Thymus (tissue), 11 donors: ENCODE results near the gene UBE4A. TPM values are rescaled to one million over a fixed set of nuclear protein-coding genes. Genes with fewer than 3 reads are reported as not detected.

Experiments used
- DNase-seq, 9 donors: peaks; one replicate each; pipeline ENCODE4 v3.0.0-alpha.2; 2013; ENCODE audit warnings: low spot score in 9 of 9, low read depth in 6 of 9, missing footprints in 1 of 9
- H3K27ac ChIP-seq, 2 donors: one replicate each; pipeline ENCODE4 v1.5.1; 2013; ENCODE audit warnings: control low read depth in 1 of 2, low read depth in 1 of 2, low read length in 1 of 2, mild to moderate bottlenecking in 1 of 2, moderate library complexity in 1 of 2
- H3K27me3 ChIP-seq, 2 donors: one replicate each; pipeline ENCODE4 v1.5.1; 2013; ENCODE audit warnings: low read length in 1 of 2; ENCODE audit not compliant: control insufficient read depth in 2 of 2, insufficient read depth in 1 of 2
- H3K36me3 ChIP-seq, 2 donors: one replicate each; pipeline ENCODE4 v1.5.1; 2013; ENCODE audit warnings: low read length in 1 of 2, mild to moderate bottlenecking in 1 of 2, moderate library complexity in 1 of 2; ENCODE audit not compliant: control insufficient read depth in 2 of 2, insufficient read depth in 2 of 2
- H3K4me1 ChIP-seq, 2 donors: one replicate each; pipeline ENCODE4 v1.5.1; 2013; ENCODE audit warnings: low read length in 2 of 2; ENCODE audit not compliant: control insufficient read depth in 2 of 2, insufficient read depth in 2 of 2
- H3K4me3 ChIP-seq, 2 donors: one replicate each; pipeline ENCODE4 v1.5.1; 2013; ENCODE audit warnings: low read length in 2 of 2, control low read depth in 1 of 2, mild to moderate bottlenecking in 1 of 2
- H3K9me3 ChIP-seq, 2 donors: one replicate each; pipeline ENCODE4 v1.5.1; 2013; ENCODE audit warnings: low read length in 1 of 2, mild to moderate bottlenecking in 1 of 2; ENCODE audit not compliant: control insufficient read depth in 2 of 2, insufficient read depth in 1 of 2
- WGBS: extraction: QIAGEN DNeasy Blood & Tissue Kit; methylation state at CpG from one replicate; pipeline ENCODE4 v1.1.7; 2013; 5-methylcytosine and 5-hydroxymethylcytosine counted together
- polyA plus RNA-seq: library from polyadenylated mRNA; stranded (reverse); fragments of 200-250 nt; gene quantifications from one replicate; pipeline ENCODE4 v1.2.3, GENCODE V29; 2013
- total RNA-seq: library from RNA; stranded (reverse); fragments of 120-200 nt; gene quantifications from one replicate; pipeline ENCODE4 v1.2.4, GENCODE V29; 2013
- donor health status: healthy.

UBE4A gene
- total and polyA plus RNA-seq, 2 donors: 22.2 to 40.6 TPM

- 99% methylated on average over 4 of the region's 4 CpGs for WGBS
Measured at GRCh38 chr11:118447423-118447822, 88.0 kb downstream of the UBE4A start.

GRCh38 chr11:118448294-118448693 lies 88.9 kb downstream of the UBE4A start:
- Histone ChIP-seq H3K36me3 (peaks cover 4 to 36% of the 10 kb centered on the region in 2 donors), H3K4me1 (no peaks in the 10 kb centered on the region), H3K9me3 (no peaks in the 10 kb centered on the region), H3K27ac (no peak overlapping the region), H3K4me3 (no peak overlapping the region), H3K27me3 (no peaks in the 10 kb centered on the region)
- peak in 1 of 9 donors; percentile 12 for DNase-seq

More at GRCh38 chr11:118447423-118447822, 88.0 kb downstream of the UBE4A start:
- H3K9me3 ChIP-seq: no peaks in the 10 kb centered on the region
- peaks cover 4 to 33% of the 10 kb centered on the region in 2 donors for H3K36me3 ChIP-seq
- no peaks in the 10 kb centered on the region for H3K4me1 ChIP-seq
- H3K4me3 ChIP-seq: no peak overlapping the region
- no peak overlapping the region for H3K27ac ChIP-seq
- H3K27me3 ChIP-seq: no peaks in the 10 kb centered on the region
- no peak for DNase-seq

Other genes with a start within 250 kb of the UBE4A start
- gene SCN4B, start 206.8 kb upstream of the UBE4A start, total RNA-seq: 2.1 TPM
- 1.3 TPM for gene SCN4B, start 206.8 kb upstream of the UBE4A start, polyA plus RNA-seq
- gene SCN2B, start 183.0 kb upstream of the UBE4A start, total RNA-seq: 1.6 TPM
- gene SCN2B, start 183.0 kb upstream of the UBE4A start, polyA plus RNA-seq: 0.73 TPM
- gene JAML, start 134.6 kb upstream of the UBE4A start, total RNA-seq: 58.8 TPM
- 39.7 TPM for gene JAML, start 134.6 kb upstream of the UBE4A start, polyA plus RNA-seq
- gene MPZL3, start 107.2 kb upstream of the UBE4A start, total RNA-seq: 3.9 TPM
- gene MPZL3, start 107.2 kb upstream of the UBE4A start, polyA plus RNA-seq: 7.0 TPM
- 18.1 TPM for gene MPZL2, start 95.3 kb upstream of the UBE4A start, total RNA-seq
- 47.7 TPM for gene MPZL2, start 95.3 kb upstream of the UBE4A start, polyA plus RNA-seq
- gene CD3E, start 54.9 kb upstream of the UBE4A start, total RNA-seq: 203 TPM
- 328 TPM for gene CD3E, start 54.9 kb upstream of the UBE4A start, polyA plus RNA-seq
- gene CD3D, start 16.9 kb upstream of the UBE4A start, total RNA-seq: 1,261 TPM
- 501 TPM for gene CD3D, start 16.9 kb upstream of the UBE4A start, polyA plus RNA-seq
- 227 TPM for gene CD3G, start 15.3 kb upstream of the UBE4A start, total RNA-seq
- gene CD3G, start 15.3 kb upstream of the UBE4A start, polyA plus RNA-seq: 32.0 TPM
- 452 TPM for gene ATP5MG, start 42.0 kb downstream of the UBE4A start, total RNA-seq
- gene ATP5MG, start 42.0 kb downstream of the UBE4A start, polyA plus RNA-seq: 371 TPM
- 17.7 TPM for gene KMT2A, start 76.9 kb downstream of the UBE4A start, total RNA-seq
- 11.4 TPM for gene KMT2A, start 76.9 kb downstream of the UBE4A start, polyA plus RNA-seq
- 0.19 TPM for gene TTC36, start 167.9 kb downstream of the UBE4A start, total RNA-seq
- gene TTC36, start 167.9 kb downstream of the UBE4A start, polyA plus RNA-seq: not detected
- 4.2 TPM for gene TMEM25, start 171.6 kb downstream of the UBE4A start, total RNA-seq
- gene TMEM25, start 171.6 kb downstream of the UBE4A start, polyA plus RNA-seq: 11.0 TPM
- gene IFT46, start 206.3 kb downstream of the UBE4A start, total RNA-seq: 21.0 TPM
- 29.2 TPM for gene IFT46, start 206.3 kb downstream of the UBE4A start, polyA plus RNA-seq
- 61.4 TPM for gene ARCN1, start 212.8 kb downstream of the UBE4A start, total RNA-seq
- gene ARCN1, start 212.8 kb downstream of the UBE4A start, polyA plus RNA-seq: 75.9 TPM
- 4.0 TPM for gene PHLDB1, start 248.0 kb downstream of the UBE4A start, total RNA-seq
- gene PHLDB1, start 248.0 kb downstream of the UBE4A start, polyA plus RNA-seq: 14.0 TPM